Measurements from ENCODE around the gene FCN2.
"Not testable (repeated sequence)": the region's sequence is repeated elsewhere in the genome, so short reads cannot be mapped to it uniquely, and the experiment has no call there.

The FCN2 gene

GRCh38 chr9:134847752-134848432 lies 32.7 kb upstream of the FCN2 start:
- no peak for DNase-seq

GRCh38 chr9:134848504-134848903 lies 32.1 kb upstream of the FCN2 start:
- DNase-seq, result no peak

- no peak for DNase-seq
Observed at GRCh38 chr9:134850611-134851010, 30.0 kb upstream of the FCN2 start.

GRCh38 chr9:134851020-134851419 lies 29.6 kb upstream of the FCN2 start:
- no peak for DNase-seq

GRCh38 chr9:134852906-134853654 lies 27.5 kb upstream of the FCN2 start:
- no peak for DNase-seq

- no peak for DNase-seq
Observed at GRCh38 chr9:134853893-134854292, 26.7 kb upstream of the FCN2 start.

GRCh38 chr9:134854541-134854981 lies 26.0 kb upstream of the FCN2 start:
- DNase-seq, result no peak

- DNase-seq, result no peak
Observed at GRCh38 chr9:134855231-134855899, 25.2 kb upstream of the FCN2 start.

- DNase-seq, result no peak
Observed at GRCh38 chr9:134855900-134856377, 24.7 kb upstream of the FCN2 start.

- DNase-seq, result not testable (repeated sequence)
Observed at GRCh38 chr9:134857451-134857850, 23.2 kb upstream of the FCN2 start.

GRCh38 chr9:134858051-134858841 lies 22.4 kb upstream of the FCN2 start:
- peak; percentile 8 for DNase-seq

GRCh38 chr9:134860510-134860909 lies 20.1 kb upstream of the FCN2 start:
- no peak for DNase-seq

GRCh38 chr9:134861595-134862334 lies 18.8 kb upstream of the FCN2 start:
- DNase-seq, result peak; percentile 6

- peak; percentile 6 for DNase-seq
Observed at GRCh38 chr9:134863306-134863902, 17.2 kb upstream of the FCN2 start.

- DNase-seq, result peak; percentile 10
Observed at GRCh38 chr9:134863941-134864820, 16.4 kb upstream of the FCN2 start.

GRCh38 chr9:134864821-134865190 lies 15.8 kb upstream of the FCN2 start:
- peak; percentile 10 for DNase-seq

- DNase-seq, result peak; percentile 3
Observed at GRCh38 chr9:134867917-134868750, 12.5 kb upstream of the FCN2 start.

GRCh38 chr9:134868751-134869553 lies 11.7 kb upstream of the FCN2 start:
- peak; percentile 7 for DNase-seq

Measured in activated CD8-positive, alpha-beta memory T cell treated with anti-CD3 and anti-CD28 coated beads, Interleukin-2, amount 50 U/mL, for 4 hours (primary cell).